Kidney (tissue), 14 donors: ENCODE measurements around the gene ENTPD1. TPM values are rescaled to one million over a fixed set of nuclear protein-coding genes. Genes with fewer than 3 reads are reported as not detected.

Experiments
- DNase-seq, 5 donors: peaks; one replicate each; pipeline ENCODE4 v3.0.0-alpha.2; 2013 to 2020
- FAIRE-seq: peaks from 2 replicates; lab custom pipeline; 2012; peaks lifted over from hg19 to GRCh38; lab: Jason Lieb, UNC
- H3K27ac ChIP-seq, 2 donors: one replicate each; pipeline ENCODE4 v1.7.0; 2013; ENCODE audit warnings: low read depth in 2 of 2, low read length in 2 of 2, inconsistent platforms in 1 of 2
- H3K27me3 ChIP-seq: one replicate; pipeline ENCODE4 v1.7.1; 2013; ENCODE audit warnings: low read length, inconsistent platforms; ENCODE audit not compliant: control insufficient read depth, insufficient read depth
- H3K36me3 ChIP-seq, 3 donors: one replicate each; pipeline versions ENCODE4 v1.7.0 to v1.7.1; 2013; ENCODE audit warnings: low read length in 3 of 3, control low read depth in 1 of 3, inconsistent platforms in 1 of 3; ENCODE audit not compliant: insufficient read depth in 3 of 3, control insufficient read depth in 2 of 3
- H3K4me1 ChIP-seq, 3 donors: one replicate each; pipeline versions ENCODE4 v1.7.0 to v1.7.1; 2013; ENCODE audit warnings: low read length in 3 of 3, inconsistent platforms in 1 of 3, low read depth in 1 of 3; ENCODE audit not compliant: control insufficient read depth in 2 of 3, insufficient read depth in 2 of 3
- H3K4me3 ChIP-seq, 3 donors: one replicate each; pipeline versions ENCODE4 v1.7.0 to v1.8.1; 2013; ENCODE audit warnings: low read length in 3 of 3, control low read depth in 1 of 3, inconsistent platforms in 1 of 3
- H3K9ac ChIP-seq, 3 donors: one replicate each; pipeline versions ENCODE4 v1.7.0 to v1.7.1; 2013; ENCODE audit warnings: low read length in 3 of 3, control low read depth in 1 of 3, inconsistent platforms in 1 of 3
- H3K9me3 ChIP-seq, 3 donors: one replicate each; pipeline versions ENCODE4 v1.7.0 to v1.7.1; 2013; ENCODE audit warnings: low read length in 3 of 3, control low read depth in 1 of 3, inconsistent platforms in 1 of 3; ENCODE audit not compliant: control insufficient read depth in 2 of 3, insufficient read depth in 1 of 3
- intact Hi-C: fragments of 100-400 bp; cut with DNase I; formaldehyde crosslinking; loops from one replicate; pipeline ENCODE4 v1.11.1; 2022
- polyA plus RNA-seq: library from polyadenylated mRNA; stranded (reverse); fragments of 350-450 nt; fragmentation: Illumina TruSeq; extraction: RNeasy Lipid Tissue Mini Kit (QIAGEN cat#74804); gene quantifications from one replicate; pipeline ENCODE4 v1.2.3, GENCODE V29; 2014; ENCODE audit warnings: low read depth, low replicate concordance; ENCODE audit not compliant: insufficient read depth
- total RNA-seq: library from RNA; stranded (reverse); fragmentation: NEBNext Ultra II Directional; extraction: Animal tissue kit (Norgen Biotek cat#: 25700); gene quantifications from one replicate; pipeline ENCODE4 v1.2.1, GENCODE V29; 2021
- TF ChIP-seq, protein P1 (sequence below): IDR thresholded peaks from 3 replicates; pipeline ENCODE4 v1.5.1; 2012; ENCODE audit warnings: mild to moderate bottlenecking, moderate library complexity, borderline replicate concordance; ENCODE audit not compliant: insufficient read depth; ENCODE audit errors: extremely low read depth
- donor health status: control.
- donor health status: control.
- donor health status: control.
- donor health status: control.
- donor health status: control.
- donor health status: DM: yes; HTN: yes; CAD: no.
- donor health status: Normal renal cell carcinoma (clear cell type).

ENTPD1 gene
- total and polyA plus RNA-seq, 2 donors from 2014 or later = 5.2 to 36.6 TPM

DNA sequence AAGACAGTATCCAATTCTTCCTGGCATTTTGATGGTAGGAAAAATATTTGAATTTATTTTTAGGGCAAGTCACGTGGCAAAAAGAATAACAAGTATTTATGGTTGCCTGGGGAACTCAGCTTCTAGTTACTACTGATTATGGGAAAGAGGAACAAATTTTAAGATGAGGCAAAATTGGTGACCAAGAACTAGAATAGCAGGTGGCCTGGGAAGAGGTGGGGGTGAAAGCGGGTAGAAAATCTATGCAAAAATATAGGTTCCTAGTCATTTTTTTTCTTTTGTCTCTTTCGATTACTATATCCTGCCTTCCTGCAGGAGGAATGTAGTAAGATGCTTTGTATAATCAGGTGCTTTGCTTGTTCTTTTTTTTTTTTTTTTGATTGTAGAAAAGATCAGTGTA is 27.8 kb downstream of the ENTPD1 start:
- TF ChIP-seq, protein P1, sequence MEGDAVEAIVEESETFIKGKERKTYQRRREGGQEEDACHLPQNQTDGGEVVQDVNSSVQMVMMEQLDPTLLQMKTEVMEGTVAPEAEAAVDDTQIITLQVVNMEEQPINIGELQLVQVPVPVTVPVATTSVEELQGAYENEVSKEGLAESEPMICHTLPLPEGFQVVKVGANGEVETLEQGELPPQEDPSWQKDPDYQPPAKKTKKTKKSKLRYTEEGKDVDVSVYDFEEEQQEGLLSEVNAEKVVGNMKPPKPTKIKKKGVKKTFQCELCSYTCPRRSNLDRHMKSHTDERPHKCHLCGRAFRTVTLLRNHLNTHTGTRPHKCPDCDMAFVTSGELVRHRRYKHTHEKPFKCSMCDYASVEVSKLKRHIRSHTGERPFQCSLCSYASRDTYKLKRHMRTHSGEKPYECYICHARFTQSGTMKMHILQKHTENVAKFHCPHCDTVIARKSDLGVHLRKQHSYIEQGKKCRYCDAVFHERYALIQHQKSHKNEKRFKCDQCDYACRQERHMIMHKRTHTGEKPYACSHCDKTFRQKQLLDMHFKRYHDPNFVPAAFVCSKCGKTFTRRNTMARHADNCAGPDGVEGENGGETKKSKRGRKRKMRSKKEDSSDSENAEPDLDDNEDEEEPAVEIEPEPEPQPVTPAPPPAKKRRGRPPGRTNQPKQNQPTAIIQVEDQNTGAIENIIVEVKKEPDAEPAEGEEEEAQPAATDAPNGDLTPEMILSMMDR = no peak
- Histone ChIP-seq H3K9me3 (no peaks in the 10 kb centered on the region), H3K36me3 (no peaks in the 10 kb centered on the region), H3K4me3 (no peak overlapping the region), H3K27me3 (no peaks in the 10 kb centered on the region), H3K9ac (no peak overlapping the region), H3K27ac (no peak overlapping the region), H3K4me1 (no peaks in the 10 kb centered on the region)
- no peak for DNase-seq
- FAIRE-seq = no peak
- intact Hi-C loops = no loop called here

DNA sequence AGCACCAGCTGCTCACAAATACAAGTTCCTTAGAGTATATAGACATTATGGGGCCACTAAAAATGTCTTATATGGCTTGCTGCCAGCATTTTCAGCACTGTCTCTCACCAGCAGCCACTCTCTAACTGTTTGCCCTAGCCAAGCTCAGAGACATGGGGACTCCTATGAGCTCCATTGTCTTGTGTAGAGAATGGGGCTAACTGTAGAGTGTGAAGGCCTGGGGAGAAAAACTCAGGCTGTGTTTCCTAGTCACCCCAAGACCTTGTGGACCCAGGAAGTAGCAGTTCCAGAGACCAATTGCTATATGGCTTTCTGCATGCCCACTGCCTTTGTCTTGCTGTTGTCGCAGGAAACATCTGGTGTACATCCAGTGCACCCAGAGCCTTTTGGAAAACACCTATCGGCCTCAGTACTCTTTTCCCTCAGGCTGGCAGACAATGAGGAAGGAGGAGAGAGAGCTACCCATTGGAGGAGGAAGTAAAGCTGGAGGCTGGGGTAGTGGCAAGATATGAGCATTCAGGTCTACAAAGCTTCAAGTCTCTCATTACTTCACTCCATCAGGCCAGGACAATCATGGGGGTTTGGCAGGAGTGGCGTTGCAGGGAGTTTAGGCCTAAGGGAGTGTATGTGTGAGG is 28.4 kb downstream of the ENTPD1 start:
- Histone ChIP-seq H3K36me3 (no peaks in the 10 kb centered on the region), H3K9me3 (no peaks in the 10 kb centered on the region), H3K27ac (no peak overlapping the region), H3K27me3 (no peaks in the 10 kb centered on the region), H3K4me3 (no peak overlapping the region), H3K4me1 (no peaks in the 10 kb centered on the region), H3K9ac (no peak overlapping the region)
- TF ChIP-seq, protein P1 = no peak
- DNase-seq = peak in 1 of 5 donors; percentile 15
- intact Hi-C loops = no loop called here
- no peak for FAIRE-seq

DNA sequence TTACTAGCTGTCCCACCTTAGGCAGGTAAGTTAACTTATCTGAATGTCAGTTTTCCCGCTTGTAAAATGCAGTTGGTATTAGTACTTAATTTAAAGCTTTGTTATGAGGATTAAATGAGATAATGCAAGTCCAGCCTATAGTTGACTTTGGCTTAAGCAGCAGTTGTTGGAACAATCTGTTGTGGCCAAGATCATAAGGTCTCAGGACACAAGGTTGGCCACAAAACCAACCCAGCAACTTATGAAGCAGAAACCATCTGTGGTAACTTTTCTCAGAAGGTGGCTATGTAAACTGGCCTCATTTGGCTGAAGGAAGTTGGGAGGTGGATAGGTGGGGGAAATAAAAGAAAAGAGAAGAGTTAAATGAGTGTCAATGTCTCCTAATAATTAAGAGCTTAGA is 29.4 kb downstream of the ENTPD1 start:
- FAIRE-seq (no peak), DNase-seq (no peak)
- Histone ChIP-seq H3K9me3 (no peaks in the 10 kb centered on the region), H3K27ac (no peak overlapping the region), H3K9ac (no peak overlapping the region), H3K4me3 (no peak overlapping the region), H3K36me3 (no peaks in the 10 kb centered on the region), H3K4me1 (no peaks in the 10 kb centered on the region), H3K27me3 (no peaks in the 10 kb centered on the region)
- TF ChIP-seq, protein P1 = no peak
- intact Hi-C loops = no loop called here
